ENCODE measurements around the gene S100A10. TPM values are rescaled to one million over a fixed set of nuclear protein-coding genes. Genes with fewer than 3 reads are reported as not detected.

Gene S100A10
- total and polyA plus RNA-seq, 2 of the 4 experiments (the other 2 are of a cell fraction) = 86.0 to 277 TPM

- peaks cover under 1% of the 10 kb centered on the region; the same call in 1 of the 2 replicates for H3K36me3 ChIP-seq (ENCODE audit: control insufficient read depth, insufficient read depth, low read length)
- H3K9me1 ChIP-seq (ENCODE audit: insufficient read depth, low read length) = no peaks in the 10 kb centered on the region; the same call in 1 of the 2 replicates
- no peak overlapping the region for H3K56ac ChIP-seq (ENCODE audit: extremely low read depth, insufficient read depth, low read length)
- no peak overlapping the region for H3K9ac ChIP-seq (ENCODE audit: low read depth, low read length)
- H2BK120ac ChIP-seq (ENCODE audit: low read depth, low read length) = no peak overlapping the region
- H4K91ac ChIP-seq (ENCODE audit: insufficient read depth, low read depth, low read length) = no peak overlapping the region
- ATAC-seq (ENCODE audit: low read depth) (no peak), DNase-seq (no peak)
- peaks cover 26% of the 10 kb centered on the region for H3K27me3 ChIP-seq (ENCODE audit: control insufficient read depth, insufficient read depth, low read length)
- H3K23ac ChIP-seq (ENCODE audit: low read depth, low read length) = no peak overlapping the region
- H3K4me3 ChIP-seq (ENCODE audit: insufficient read depth, low read depth, low read length) = no peak overlapping the region
- 82% methylated on average over 3 of the region's 10 CpGs; no CpG with 5 or more reads in 1 of the 2 experiments for WGBS, 2 experiments (ENCODE audit: extremely low coverage in 2 of 2, insufficient read length in 1 of 2)
- H3K4ac ChIP-seq (ENCODE audit: low read depth, low read length) = no peak overlapping the region
- no peak overlapping the region for H3K27ac ChIP-seq (ENCODE audit: insufficient read depth, low read length)
- TF ChIP-seq RFX5 (IDR thresholded peaks at IDR 0.05; ENCODE audit: low read depth, low read length) = no peak
- no peak for TF ChIP-seq CHD1 (IDR thresholded peaks at IDR 0.05; ENCODE audit: low read depth, low read length)
- TF ChIP-seq RCOR1 (IDR thresholded peaks at IDR 0.05; ENCODE audit: insufficient replicate concordance, low read length) = no peak
- TF ChIP-seq MXI1 (IDR thresholded peaks at IDR 0.05; ENCODE audit: borderline replicate concordance, low read depth, low read length) = no peak
- no peak for TF ChIP-seq CEBPB (IDR thresholded peaks at IDR 0.05; ENCODE audit: low read depth, low read length)
- TF ChIP-seq, protein P1, sequence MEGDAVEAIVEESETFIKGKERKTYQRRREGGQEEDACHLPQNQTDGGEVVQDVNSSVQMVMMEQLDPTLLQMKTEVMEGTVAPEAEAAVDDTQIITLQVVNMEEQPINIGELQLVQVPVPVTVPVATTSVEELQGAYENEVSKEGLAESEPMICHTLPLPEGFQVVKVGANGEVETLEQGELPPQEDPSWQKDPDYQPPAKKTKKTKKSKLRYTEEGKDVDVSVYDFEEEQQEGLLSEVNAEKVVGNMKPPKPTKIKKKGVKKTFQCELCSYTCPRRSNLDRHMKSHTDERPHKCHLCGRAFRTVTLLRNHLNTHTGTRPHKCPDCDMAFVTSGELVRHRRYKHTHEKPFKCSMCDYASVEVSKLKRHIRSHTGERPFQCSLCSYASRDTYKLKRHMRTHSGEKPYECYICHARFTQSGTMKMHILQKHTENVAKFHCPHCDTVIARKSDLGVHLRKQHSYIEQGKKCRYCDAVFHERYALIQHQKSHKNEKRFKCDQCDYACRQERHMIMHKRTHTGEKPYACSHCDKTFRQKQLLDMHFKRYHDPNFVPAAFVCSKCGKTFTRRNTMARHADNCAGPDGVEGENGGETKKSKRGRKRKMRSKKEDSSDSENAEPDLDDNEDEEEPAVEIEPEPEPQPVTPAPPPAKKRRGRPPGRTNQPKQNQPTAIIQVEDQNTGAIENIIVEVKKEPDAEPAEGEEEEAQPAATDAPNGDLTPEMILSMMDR (conservative IDR thresholded peaks at IDR 0.05; ENCODE audit: low read depth, low read length) = no peak
- TF ChIP-seq POLR2A (IDR thresholded peaks at IDR 0.05; ENCODE audit: low read depth, low read length) = no peak
- no peak for TF ChIP-seq RAD21 (IDR thresholded peaks at IDR 0.05; ENCODE audit: low read length)
- no peak for TF ChIP-seq BHLHE40 (IDR thresholded peaks at IDR 0.05; ENCODE audit: low read depth, low read length)
- TF ChIP-seq MAZ (IDR thresholded peaks at IDR 0.05; ENCODE audit: borderline replicate concordance, low read depth, low read length) = no peak
- TF ChIP-seq MAFK (IDR thresholded peaks at IDR 0.05; ENCODE audit: low read depth, low read length) = no peak
- no peak for TF ChIP-seq ELK1 (IDR thresholded peaks at IDR 0.05; ENCODE audit: borderline replicate concordance, low read depth, low read length)
- TF ChIP-seq SMC3 (IDR thresholded peaks at IDR 0.05; ENCODE audit: low read depth, low read length) = no peak
- CTCF ChIA-PET = no interaction called here
- H2AK5ac ChIP-seq (ENCODE audit: low read depth, low read length) = no peak overlapping the region
- dilution Hi-C loops (cut with HindIII; ENCODE audit: low sequenced_read_pairs, unreplicated experiment) = no loop called here
- H2AK9ac ChIP-seq (replicated peaks; ENCODE audit: low read depth, low read length, poor library complexity) = no peak overlapping the region
- POLR2A ChIA-PET (ENCODE audit: unreplicated experiment) = no interaction called here
- peaks cover 5% of the 10 kb centered on the region for H3K4me1 ChIP-seq (ENCODE audit: control insufficient read depth, insufficient read depth, low read length)
- H4K5ac ChIP-seq (ENCODE audit: low read depth, low read length) = no peak overlapping the region
- no TSS peak for BruUV-seq (replicated peaks)
- no peak overlapping the region for H2BK5ac ChIP-seq (ENCODE audit: low read depth, low read length, poor library complexity, severe bottlenecking)
- no peak overlapping the region for H3K4me2 ChIP-seq (ENCODE audit: low read depth, low read length)
- intact Hi-C loops (cut with micrococcal nuclease) = no loop called here
- no peak overlapping the region for H2BK15ac ChIP-seq (ENCODE audit: low read depth, low read length)
- no peak overlapping the region for H3K18ac ChIP-seq (ENCODE audit: low read depth, low read length)
- H4K20me1 ChIP-seq (ENCODE audit: insufficient read depth, low read length) = peaks cover 12% of the 10 kb centered on the region
- H2AFZ ChIP-seq (replicated peaks; ENCODE audit: low read length, poor library complexity) = no peak overlapping the region
- no peak overlapping the region for H2BK20ac ChIP-seq (ENCODE audit: low read depth, low read length)
- no peaks in the 10 kb centered on the region for H3K9me3 ChIP-seq (ENCODE audit: control insufficient read depth, insufficient read depth, low read length)
- peaks cover 4 to 10% of the 10 kb centered on the region in 2 experiments; a peak in 3 of 4 replicates for H3K79me1 ChIP-seq (ENCODE audit: low read depth in 1 of 2, low read length in 2 of 2)
- no peak overlapping the region for H3K14ac ChIP-seq (replicated peaks; ENCODE audit: low read depth, low read length)
- H4K8ac ChIP-seq (ENCODE audit: low read depth in 2 of 2, low read length in 2 of 2) = no peak overlapping the region
- in situ Hi-C loops (cut with MboI; ENCODE audit: low sequenced_read_pairs) = no loop called here
Observed at GRCh38 chr1:152038871-152039270, 45.2 kb upstream of the S100A10 start.

All from IMR-90 (cell line).